Endometrial microvascular endothelial cells (primary cell): ENCODE data around the gene CCDC15. TPM values are rescaled to one million over a fixed set of nuclear protein-coding genes. Genes with fewer than 3 reads are reported as not detected.
"Not testable (repeated sequence)": the region's sequence is repeated elsewhere in the genome, so short reads cannot be mapped to it uniquely, and the experiment has no call there.

Experiments
- in situ Hi-C: cut with HindIII; loops from 2 replicates; pipeline ENCODE4 v1.10.0; 2017; ENCODE audit warnings: low sequenced_read_pairs, low pct_unique_long_range_greater_than_20kb; ENCODE audit errors: inconsistent ontology term
- total RNA-seq: library from RNA; depleted of rRNA; stranded (reverse); fragments of >200 nt; gene quantifications from one replicate; pipeline ENCODE4 v1.2.3, GENCODE V29; 2015; ENCODE audit errors: inconsistent ontology term

Gene CCDC15
- total RNA-seq, 1 donor from 2014 or later, result 11.2 TPM

DNA sequence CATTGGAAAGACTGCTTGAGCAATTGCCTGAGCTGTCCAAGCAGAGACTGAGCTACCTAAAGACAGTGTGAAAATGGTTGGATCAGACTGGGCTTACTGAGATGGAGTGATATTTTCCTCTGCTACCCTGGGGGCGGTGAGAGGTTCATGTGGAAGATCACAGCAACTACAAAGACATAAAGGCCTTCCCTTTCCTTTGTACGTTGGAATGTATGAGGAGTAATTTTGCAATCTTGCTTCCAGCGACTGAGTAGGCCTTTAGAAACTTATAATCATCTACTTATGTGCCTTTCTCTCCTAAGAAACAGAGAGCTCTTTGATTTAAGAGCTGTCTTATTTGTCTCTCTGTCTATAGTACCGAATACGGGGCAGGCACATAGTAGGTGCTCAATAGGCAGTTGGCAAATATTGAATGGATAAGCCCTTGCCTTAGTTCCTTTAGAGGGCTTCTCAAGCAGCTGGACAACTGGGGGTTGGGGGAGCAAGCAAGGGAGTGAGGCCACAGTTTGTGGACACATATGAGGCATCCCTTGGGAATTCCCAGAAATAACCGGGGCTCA, 15.7 kb upstream of the CCDC15 start:
- in situ Hi-C loops, result no loop called here

DNA sequence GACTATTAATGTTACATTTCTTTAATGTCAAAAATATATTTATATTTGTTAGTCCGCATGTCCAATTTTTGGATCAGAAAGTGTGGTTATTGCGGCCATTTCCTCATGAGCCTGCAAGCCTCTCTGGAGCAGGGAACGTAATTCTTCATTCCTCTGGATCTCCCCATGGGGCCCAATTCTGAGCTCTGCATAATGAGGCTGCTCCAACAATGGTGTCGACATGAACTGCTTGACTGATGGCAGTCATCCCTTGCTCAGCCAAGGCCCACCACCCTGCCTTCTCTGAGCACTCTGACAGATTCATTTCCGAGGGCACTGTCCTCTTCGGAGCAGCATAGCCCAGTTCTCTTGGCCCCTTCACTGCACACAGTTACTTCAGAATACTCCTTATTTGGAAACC, 15.0 kb upstream of the CCDC15 start:
- in situ Hi-C loops, result no loop called here

DNA sequence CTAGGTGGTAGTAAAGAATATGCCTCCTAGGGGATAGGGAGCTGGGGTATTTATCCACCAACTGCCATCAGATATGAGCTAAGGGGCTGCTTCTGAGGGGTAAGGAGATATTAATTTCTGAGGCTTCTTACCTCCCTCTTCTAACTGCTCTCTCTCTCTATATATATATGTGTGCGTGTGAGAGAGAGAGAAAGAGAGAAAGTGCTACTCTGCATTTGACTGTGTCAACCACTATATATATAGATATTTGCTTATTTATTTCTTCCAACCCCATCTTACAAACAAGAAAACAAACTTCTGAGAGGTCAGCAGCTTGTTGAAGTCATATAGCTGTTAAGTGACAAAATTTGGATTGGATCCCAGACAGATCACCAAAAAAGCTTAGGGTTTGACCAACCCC, 12.3 kb upstream of the CCDC15 start:
- in situ Hi-C loops, result no loop called here

DNA sequence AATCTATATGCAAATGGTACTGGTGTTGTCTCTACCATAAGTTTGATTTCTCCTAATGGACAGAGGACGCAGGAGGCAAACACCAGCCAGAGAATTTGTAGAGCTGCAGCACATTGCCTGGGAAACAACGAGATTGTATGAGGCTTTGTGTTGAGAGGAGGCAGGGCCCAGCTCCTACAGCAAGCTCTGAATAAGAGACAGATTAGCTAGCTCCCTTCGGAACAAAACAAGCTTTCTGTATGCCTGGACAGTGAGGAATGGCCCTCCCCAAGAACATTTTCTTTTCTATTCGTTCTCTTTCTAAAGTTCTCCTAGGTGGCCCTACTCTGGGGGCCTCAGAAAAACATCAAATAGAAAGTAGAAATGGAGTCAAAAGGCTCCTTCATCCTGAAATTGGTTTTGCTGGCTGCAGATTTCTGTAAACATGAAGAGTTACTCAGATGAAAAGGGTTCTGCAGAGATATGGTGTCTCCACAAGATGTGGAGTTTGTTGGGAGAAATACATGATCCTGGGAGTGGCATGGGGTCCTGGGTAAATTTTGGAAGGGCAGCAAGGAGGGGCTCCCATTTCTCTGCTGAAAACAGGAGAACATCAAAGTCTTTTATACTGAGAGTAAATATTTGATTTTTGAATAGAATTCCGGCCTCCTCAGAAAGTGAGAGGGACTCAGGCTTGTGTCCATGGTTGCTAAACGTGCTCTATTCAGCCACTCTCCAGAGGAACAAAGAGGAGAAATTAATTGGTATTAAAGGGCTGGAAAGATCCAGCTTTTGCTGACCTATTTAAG, 11.3 kb upstream of the CCDC15 start:
- in situ Hi-C loops, result no loop called here

DNA sequence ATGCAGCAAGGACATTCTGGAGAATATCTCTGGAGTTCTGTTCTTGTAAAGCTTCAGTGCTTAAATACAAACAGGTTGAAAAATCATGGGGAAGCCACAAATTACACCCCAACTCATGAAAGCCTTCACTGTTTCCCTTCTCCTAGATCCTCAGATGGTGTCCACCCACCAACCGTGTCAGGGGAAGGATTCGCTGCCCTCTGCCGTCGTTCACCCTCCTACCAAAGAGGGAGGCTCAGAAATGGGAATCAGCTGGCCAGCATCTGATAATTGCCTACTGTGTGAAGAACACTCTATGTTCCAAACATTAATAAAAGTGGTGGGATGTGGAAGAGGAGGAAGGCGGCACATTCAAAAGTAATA, 10.8 kb upstream of the CCDC15 start:
- in situ Hi-C loops, result no loop called here

DNA sequence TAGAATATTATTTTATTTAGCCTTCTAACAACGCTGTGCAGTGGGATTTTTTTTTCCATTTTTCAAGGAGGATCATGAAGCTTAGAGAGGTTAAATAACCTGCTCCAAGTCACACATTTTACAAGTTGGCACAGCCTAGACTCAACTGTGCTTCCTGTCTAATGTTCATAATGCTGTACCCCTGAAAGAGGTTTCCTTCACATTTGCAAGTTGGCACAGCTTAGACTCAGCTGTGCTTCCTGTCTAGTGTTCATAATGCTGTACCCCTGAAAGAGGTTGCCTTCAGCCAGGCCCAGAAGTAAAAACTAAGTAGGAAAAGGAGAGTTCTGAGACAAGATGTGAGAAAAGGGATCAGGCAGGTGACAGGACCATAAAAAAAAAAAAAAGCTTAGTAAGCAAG, 10.3 kb upstream of the CCDC15 start:
- in situ Hi-C loops, result no loop called here

DNA sequence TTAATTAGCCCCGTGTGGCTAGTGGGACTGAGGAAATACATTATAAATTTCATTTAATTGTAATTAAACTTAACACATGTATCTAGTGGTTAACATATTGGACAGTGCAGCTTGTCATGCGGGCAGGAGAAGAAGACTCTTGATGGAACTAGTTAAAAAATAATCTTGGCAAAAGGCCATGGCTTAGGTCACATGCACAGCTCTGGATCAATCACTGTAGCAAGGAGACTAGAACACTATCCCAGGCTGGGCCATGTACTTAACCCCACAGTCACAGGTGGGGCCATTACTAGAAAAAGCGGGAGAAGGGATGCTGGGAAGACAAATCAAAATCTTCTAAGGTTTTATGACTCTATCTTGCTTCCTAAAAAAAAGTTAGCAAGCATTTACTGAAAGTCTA, 9.4 kb upstream of the CCDC15 start:
- in situ Hi-C loops, result no loop called here

DNA sequence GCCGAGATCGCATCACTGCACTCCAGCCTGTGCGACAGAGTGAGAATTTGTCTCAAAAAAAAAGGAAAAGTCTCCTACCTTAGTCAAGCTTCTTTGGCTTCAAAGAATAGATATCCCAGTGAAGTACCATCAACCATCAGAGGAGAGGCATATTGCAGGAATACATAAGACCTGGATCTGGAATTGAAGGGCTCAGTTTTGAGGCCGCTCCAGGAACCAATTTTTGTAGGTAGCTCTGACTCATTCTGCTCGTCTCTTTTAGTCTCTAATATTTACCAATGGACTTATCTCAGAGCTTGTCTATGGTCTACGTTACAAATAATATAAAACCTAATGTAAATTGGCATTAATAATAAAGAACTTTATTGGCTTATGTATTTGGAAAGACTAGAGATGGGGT, 8.2 kb upstream of the CCDC15 start:
- in situ Hi-C loops, result no loop called here

DNA sequence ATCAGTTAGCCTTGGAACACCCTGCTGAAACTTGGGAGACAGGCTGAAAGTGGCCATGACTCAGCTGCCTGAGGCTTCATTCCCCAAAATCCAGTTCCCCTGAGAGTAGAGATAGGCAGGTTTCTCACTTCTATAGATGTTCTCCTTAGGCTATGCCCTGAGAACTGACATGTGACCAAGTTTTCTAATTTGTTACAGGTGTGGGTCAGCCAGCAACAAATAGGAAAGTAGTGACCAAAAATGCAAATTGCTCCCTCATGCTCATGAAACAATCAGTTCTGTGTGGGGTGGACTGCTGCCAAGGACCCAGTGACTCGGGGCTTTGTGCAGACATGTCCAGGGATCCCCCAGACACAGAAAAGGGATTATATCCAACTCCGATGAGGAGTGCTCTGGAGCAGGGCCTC, 7.3 kb upstream of the CCDC15 start:
- in situ Hi-C loops, result no loop called here

DNA sequence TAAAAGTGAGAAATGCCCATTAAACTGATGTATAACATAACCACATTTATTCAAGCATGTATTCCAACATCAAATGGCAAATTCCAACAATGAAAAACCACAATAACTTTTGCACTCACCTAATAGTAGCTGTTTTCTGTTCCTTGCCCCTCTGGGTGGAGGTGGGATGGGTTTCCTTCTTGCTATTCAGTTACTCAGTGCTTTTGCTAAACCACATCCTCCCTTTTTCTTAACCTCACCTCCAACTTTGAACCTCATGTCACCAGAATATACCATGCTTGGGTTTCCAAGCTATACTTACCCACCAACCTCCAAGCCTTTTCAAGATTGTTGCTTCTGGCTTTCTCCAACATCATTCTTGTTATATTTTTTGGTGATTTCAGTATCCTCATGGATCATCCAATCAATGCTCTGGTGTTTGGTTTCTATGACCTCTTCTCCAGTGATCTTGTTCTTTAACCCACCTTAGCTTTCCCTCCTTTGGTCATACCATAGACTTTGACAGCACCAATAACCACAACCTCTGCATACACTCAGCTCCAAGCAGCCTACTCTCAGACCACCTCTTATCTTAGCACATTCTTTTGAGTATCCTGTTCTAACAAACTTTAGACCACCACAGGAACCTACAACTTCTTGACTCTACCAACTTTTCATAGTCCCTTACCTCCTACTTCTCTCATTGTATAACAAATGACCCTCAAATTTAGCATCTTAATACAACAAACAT, 3.2 kb upstream of the CCDC15 start:
- in situ Hi-C loops, result no loop called here

DNA sequence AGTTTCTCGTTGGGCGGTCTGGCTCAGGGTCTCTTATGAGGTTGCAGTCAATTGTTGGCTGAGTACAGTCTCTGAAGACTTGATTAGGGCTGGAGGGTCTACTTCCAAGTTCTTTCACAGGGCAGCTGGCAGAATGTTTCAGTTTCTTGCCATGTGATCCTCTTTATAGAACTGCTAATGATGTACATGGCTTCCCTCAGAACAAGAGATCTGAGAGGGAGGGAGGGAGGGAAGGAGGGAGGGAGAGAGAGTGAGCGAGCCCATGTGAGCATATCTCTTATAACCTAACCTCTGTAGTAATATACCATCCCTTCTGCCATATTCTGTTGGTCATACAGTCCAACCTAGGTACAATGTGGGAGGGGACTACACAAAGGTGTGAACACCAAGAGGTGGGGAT, 2.7 kb upstream of the CCDC15 start:
- in situ Hi-C loops, result no loop called here

DNA sequence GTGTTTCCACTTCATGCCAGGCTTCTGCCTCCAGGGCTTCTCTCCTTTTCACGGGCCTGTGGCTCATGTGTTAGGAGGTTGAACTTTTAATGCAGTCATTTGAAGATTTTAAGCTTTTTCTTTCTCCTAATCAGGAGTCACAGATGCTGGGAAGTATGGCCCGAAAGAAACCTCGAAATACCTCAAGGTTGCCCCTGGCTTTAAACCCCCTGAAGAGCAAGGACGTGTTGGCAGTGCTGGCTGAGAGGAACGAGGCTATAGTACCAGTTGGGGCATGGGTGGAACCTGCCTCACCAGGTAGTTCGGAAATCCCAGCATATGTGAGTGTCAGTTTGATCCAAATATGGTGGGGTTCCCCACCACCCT, 571 bp downstream of the CCDC15 start:
- in situ Hi-C loops, result no loop called here

DNA sequence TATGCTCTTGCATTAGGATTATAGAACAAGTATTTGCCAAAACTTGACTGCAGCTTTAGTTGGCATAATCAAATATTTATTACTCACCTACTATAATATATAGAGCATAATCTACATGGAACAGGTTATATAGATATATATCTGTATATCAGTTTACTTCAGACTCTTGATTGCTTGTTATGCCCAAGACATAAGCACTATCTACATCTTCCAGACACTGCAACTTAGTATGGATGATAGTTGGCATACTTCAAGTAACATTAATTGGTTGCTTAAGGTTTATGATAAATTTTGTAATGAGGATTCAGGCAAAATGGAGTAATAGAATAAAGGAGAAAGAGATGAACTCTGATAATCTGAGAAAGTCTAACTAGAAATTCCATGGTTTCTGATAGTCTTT, 1.0 kb downstream of the CCDC15 start:
- in situ Hi-C loops, result no loop called here

DNA sequence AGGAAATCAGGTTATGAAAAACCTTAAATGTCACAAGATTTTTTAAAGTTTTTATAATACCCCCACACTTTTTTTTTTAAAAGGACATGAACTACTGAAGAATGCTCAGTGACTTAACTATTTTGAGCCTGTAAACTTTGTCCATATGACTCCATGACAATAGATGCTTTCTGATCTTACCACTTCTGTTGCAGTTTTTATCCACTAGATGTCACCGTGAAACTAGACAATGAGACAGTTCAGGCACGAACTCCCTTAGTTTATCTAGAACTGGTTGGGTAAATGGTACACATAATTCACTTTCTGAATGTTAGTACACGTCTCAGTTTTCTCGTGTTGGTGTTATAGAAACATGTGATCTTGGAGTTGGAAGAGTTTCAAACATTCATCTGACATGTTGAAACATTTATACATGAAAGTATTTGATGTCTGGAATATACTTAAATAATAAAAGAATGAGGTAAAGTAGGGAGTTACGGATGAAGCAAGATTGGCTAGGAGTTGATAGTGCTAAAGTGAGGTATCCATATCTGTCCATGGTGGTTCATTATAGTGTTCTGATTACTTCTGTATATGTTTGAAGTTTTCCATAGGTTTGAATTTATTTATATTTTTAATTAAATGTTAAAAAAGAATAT, 8.1 kb downstream of the CCDC15 start:
- in situ Hi-C loops, result no loop called here

DNA sequence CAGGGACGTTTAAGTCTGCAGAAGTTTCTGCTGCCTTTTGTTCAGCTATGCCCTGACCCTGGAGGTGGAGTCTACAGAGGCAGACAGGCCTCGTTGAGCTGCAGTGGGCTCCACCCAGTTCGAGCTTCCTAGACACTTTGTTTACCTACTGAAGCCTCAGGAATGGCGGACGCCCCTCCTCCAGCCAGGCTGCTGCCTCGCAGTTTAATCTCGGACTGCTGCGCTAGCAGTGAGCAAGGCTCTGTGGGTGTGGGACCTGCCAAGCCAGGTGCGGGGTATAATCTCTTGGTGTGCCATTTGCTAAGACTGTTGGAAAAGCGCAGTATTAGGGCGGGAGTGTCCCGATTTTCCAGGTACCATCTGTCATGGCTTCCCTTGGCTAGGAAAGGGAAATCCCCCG, 14.2 kb downstream of the CCDC15 start:
- in situ Hi-C loops, result not testable (repeated sequence)

DNA sequence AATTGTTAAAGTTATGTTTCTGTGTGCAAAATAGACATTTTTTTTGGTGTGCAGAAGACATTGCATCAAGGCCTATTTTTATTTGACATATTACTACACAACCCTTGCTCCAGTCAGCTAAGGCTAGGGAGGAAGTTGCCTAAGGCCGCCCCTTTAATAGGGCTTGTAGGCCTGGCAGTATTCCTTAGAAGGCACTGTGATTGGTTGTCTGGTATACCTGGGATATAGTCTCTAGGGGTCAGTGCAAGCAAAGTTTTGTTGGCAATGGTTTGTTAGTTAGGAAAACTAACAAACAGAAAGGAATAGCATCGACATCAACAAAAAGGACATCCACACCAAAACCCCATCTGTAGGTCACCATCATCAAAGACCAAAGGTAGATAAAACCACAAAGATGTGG, 16.9 kb downstream of the CCDC15 start:
- in situ Hi-C loops, result no loop called here

DNA sequence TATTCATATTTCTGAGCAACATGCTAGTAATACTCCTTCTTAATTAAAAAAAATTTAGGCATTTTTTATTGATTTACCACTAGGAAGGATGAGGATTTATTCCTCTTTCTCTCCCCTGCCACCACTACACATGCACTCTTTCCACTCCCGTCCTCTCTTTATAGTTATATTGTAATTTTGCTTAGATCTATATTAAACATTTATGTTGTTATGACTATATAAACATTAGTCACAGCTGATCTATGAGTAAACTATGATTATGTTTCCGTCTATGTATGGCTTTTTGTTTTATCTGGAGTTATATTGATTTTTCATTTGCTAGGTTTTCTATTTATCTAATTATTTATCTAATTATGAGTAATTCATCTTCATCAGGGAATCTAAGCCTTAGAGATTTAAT, 17.8 kb downstream of the CCDC15 start:
- in situ Hi-C loops, result no loop called here

DNA sequence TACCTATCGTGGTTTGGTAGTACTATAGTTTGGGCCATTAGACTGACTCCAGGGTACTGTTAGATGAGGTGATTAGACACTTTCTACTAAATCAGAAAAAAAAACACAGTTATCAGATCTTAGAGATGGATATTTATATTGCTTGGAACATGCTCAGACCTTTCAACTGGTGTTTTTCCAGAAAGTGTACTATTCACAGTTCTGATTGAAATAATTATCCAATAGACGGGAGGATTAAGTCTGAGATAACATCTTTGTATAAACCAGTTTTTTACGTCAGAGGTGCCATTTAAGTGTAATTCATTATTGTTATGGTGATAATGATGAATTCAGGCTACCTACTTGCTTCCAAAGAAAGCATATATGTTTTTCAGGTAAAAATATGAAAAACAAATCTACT, 22.5 kb downstream of the CCDC15 start:
- in situ Hi-C loops, result no loop called here

DNA sequence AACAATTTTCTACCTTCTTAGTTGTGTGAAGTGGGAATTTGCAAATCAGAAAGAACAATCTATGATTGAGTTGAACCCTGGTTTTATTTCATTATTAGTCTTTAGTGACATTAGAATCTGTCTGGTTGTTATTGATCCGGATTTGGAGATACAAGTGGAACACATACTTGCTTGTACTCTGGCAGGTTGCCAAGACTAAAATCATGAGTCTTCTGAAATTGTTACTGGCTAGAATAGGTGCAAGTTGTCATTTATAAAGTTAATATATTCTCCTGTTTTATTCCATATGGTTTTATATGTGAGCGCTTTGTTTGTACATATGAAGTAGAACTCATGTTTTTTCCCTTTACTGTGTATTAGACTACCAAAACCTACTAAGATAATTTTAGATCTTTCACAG, 23.0 kb downstream of the CCDC15 start:
- in situ Hi-C loops, result no loop called here

DNA sequence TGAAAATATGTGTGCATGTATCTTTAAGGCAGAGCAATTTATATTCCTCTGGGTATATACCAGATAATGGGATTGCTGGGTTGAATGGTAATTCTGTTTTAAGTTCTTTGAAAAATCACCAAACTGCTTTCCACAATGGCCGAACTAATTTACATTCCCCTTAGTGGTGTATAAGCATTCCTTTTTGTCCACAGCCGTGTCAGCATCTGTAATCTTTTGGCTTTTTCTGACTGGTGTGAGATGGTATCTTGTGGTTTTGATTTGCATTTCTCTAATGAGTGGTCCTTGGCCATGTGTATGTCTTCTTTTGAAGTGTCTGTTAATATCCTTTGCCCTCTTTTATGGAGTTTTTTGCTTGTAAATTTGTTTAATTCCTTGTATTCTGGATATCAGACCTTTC, 24.3 kb downstream of the CCDC15 start:
- in situ Hi-C loops, result no loop called here
